Testis (tissue), 3 donors: ENCODE results near the gene PCSK5. TPM values are rescaled to one million over a fixed set of nuclear protein-coding genes. Genes with fewer than 3 reads are reported as not detected.

Experiments used
- DNase-seq: peaks from one replicate; pipeline ENCODE4 v3.0.0-alpha.2; 2019
- H3K27ac ChIP-seq, 2 donors: fragments of 200-600 bp; sonication (generic); one replicate each; pipeline ENCODE4 v1.5.1; 2019
- H3K27me3 ChIP-seq: fragments of 200-600 bp; sonication (generic); one replicate; pipeline ENCODE4 v1.5.1; 2019
- H3K36me3 ChIP-seq: fragments of 200-600 bp; sonication (generic); one replicate; pipeline ENCODE4 v1.5.1; 2017; ENCODE audit warnings: low read depth; ENCODE audit errors: missing control alignments
- H3K4me1 ChIP-seq: fragments of 200-600 bp; sonication (generic); one replicate; pipeline ENCODE4 v1.5.1; 2019
- H3K4me3 ChIP-seq, 2 donors: fragments of 200-600 bp; sonication (generic); one replicate each; pipeline ENCODE4 v1.5.1; 2017 to 2019
- H3K9me3 ChIP-seq: fragments of 200-600 bp; sonication (generic); one replicate; pipeline ENCODE4 v1.5.1; 2017
- POLR2A ChIP-seq: fragments of 450-650 bp; IDR thresholded peaks from one replicate; pipeline ENCODE4 v1.6.1; 2017; ENCODE audit warnings: antibody characterized with exemption, mild to moderate bottlenecking, moderate library complexity
- WGBS, 2 donors: methylation state at CpG; one replicate each; pipeline ENCODE4 v1.1.5; 2018; 5-methylcytosine and 5-hydroxymethylcytosine counted together
- intact Hi-C: fragments of 100-400 bp; cut with DNase I; formaldehyde crosslinking; loops from one replicate; pipeline ENCODE4 v1.15.1; 2023; ENCODE audit warnings: low total_unique reads
- polyA plus RNA-seq: library from polyadenylated mRNA; stranded (reverse); fragments of 350-450 nt; fragmentation: Illumina TruSeq; extraction: RNeasy Lipid Tissue Mini Kit (QIAGEN cat#74804); gene quantifications from one replicate; pipeline ENCODE4 v1.2.3, GENCODE V29; 2014; ENCODE audit warnings: low read depth, low replicate concordance; ENCODE audit not compliant: insufficient read depth
- total RNA-seq, 2 donors: library from RNA; depleted of rRNA; stranded (reverse); fragments of >200 nt; gene quantifications; one replicate each; pipeline ENCODE4 v1.2.3, GENCODE V29; 2016
- TF ChIP-seq, protein P1 (sequence below), 3 experiments: fragments of 450-650 bp in 2 of 3; fragments of 200-600 bp in 1 of 3; sonication (generic) in 1 of 3; IDR thresholded peaks; one replicate each; pipeline ENCODE4 v1.5.1; 2016 to 2019; ENCODE audit warnings: antibody characterized with exemption in 3 of 3, mild to moderate bottlenecking in 2 of 3, moderate library complexity in 1 of 3

The PCSK5 gene
- total and polyA plus RNA-seq, 3 donors from 2014 or later: 9.4 to 50.6 (median 27.5) TPM

DNA sequence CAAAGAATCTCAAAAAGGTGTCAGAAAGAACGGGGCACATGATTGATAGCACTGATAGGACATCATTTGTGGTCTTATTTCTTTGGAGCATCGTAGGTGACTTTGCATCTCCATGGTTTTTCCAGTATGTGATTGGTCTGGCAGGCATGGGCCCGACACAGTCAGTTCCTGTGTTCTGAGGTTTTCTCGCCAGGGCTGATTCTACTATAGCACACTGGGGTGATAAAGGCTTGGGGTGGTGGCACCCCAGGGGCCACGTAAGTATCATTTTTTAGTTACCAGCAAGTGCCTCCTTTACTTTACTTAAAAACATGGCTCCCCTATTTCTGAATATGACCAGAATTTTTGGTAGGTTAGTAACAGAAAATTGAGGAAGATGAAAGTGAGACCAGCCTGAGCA lies 301.0 kb downstream of the PCSK5 start:
- WGBS, 2 donors: 92 to 94% methylated on average over 5 of the region's 5 CpGs
- Histone ChIP-seq H3K4me3 (no peak overlapping the region), H3K27me3 (no peaks in the 10 kb centered on the region), H3K4me1 (no peaks in the 10 kb centered on the region), H3K9me3 (no peaks in the 10 kb centered on the region), H3K36me3 (no peaks in the 10 kb centered on the region), H3K27ac (no peak overlapping the region)
- DNase-seq: no peak
- intact Hi-C loops: no loop called here
- TF ChIP-seq, protein P1, sequence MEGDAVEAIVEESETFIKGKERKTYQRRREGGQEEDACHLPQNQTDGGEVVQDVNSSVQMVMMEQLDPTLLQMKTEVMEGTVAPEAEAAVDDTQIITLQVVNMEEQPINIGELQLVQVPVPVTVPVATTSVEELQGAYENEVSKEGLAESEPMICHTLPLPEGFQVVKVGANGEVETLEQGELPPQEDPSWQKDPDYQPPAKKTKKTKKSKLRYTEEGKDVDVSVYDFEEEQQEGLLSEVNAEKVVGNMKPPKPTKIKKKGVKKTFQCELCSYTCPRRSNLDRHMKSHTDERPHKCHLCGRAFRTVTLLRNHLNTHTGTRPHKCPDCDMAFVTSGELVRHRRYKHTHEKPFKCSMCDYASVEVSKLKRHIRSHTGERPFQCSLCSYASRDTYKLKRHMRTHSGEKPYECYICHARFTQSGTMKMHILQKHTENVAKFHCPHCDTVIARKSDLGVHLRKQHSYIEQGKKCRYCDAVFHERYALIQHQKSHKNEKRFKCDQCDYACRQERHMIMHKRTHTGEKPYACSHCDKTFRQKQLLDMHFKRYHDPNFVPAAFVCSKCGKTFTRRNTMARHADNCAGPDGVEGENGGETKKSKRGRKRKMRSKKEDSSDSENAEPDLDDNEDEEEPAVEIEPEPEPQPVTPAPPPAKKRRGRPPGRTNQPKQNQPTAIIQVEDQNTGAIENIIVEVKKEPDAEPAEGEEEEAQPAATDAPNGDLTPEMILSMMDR (IDR thresholded peaks at IDR 0.05): no peak
- no peak for TF ChIP-seq POLR2A

DNA sequence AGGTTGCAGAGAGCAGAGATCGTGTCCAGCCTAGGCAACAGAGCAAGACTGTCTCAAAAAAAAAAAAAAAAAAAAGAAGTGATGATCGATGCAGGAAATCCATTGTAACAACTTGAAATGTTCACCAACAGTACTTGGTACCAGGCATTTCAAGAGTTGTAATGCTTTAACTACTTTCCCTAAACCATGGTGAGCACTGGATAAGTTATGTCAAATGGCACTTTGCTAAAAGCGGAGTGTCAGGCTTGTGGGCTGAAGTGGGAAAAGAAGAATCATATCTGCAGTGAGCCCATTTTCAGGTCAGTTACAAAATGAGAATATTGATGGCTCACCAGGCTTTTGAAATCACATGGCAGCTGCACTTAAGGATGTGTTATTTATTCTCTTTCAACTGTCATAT lies 301.5 kb downstream of the PCSK5 start:
- Histone ChIP-seq H3K9me3 (no peaks in the 10 kb centered on the region), H3K27me3 (no peaks in the 10 kb centered on the region), H3K36me3 (no peaks in the 10 kb centered on the region), H3K4me1 (no peaks in the 10 kb centered on the region), H3K4me3 (no peak overlapping the region), H3K27ac (no peak overlapping the region)
- DNase-seq: no peak
- WGBS, 2 donors: 90 to 92% methylated on average over 3 of the region's 3 CpGs
- TF ChIP-seq POLR2A: no peak
- TF ChIP-seq, protein P1 (IDR thresholded peaks at IDR 0.05): no peak
- intact Hi-C loops: no loop called here

DNA sequence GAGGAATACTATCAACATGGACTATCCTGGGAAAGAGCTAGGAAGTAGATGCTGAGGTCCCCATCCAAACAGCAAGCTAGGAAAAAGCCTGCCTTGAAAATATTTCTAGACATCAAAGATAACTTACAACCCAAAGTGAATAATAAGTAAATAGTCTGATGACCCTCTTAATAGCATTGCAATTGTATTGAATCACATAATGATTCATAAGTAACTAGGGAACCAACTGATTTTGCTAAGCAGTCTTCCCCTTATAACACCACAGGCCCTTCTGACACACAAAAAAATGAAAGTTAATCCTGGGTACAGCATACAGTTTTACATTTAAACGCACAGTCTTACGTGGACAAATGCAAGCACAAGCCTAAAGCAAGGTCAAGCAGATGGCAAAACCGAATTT lies 304.4 kb downstream of the PCSK5 start:
- H3K27ac ChIP-seq: no peak overlapping the region
- WGBS, 2 donors: 85 to 90% methylated on average over 3 of the region's 3 CpGs
- H3K9me3 ChIP-seq: no peaks in the 10 kb centered on the region
- no peak for DNase-seq
- no peaks in the 10 kb centered on the region for H3K4me1 ChIP-seq
- no peaks in the 10 kb centered on the region for H3K36me3 ChIP-seq
- H3K4me3 ChIP-seq: no peak overlapping the region
- TF ChIP-seq, protein P1 (IDR thresholded peaks at IDR 0.05): no peak
- no peak for TF ChIP-seq POLR2A
- intact Hi-C loops: no loop called here
- no peaks in the 10 kb centered on the region for H3K27me3 ChIP-seq

DNA sequence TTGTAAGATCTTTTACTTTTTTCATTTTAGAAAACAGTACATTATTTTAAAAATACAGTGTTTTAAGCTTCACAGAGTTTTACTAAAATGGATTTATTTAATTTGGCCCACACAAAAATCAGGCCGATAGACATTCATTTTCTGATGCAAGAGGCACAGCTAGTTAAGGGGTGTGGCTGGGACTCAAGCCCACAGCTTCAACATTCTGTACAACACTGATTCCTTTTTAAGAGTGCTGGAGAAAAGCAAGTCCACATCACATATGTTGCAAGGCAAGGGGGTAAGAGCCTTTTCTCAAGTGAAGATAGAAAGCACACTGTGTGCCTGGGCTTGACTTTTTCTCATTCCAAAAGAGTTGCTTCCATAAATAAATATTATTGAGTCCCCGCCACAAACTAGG lies 307.9 kb downstream of the PCSK5 start:
- no peak for TF ChIP-seq POLR2A
- no peak overlapping the region for H3K4me3 ChIP-seq
- no peaks in the 10 kb centered on the region for H3K9me3 ChIP-seq
- no peak for DNase-seq
- WGBS, 2 donors: 41 to 60% methylated on average over 2 of the region's 2 CpGs
- H3K27ac ChIP-seq: no peak overlapping the region
- no peaks in the 10 kb centered on the region for H3K36me3 ChIP-seq
- H3K27me3 ChIP-seq: no peaks in the 10 kb centered on the region
- intact Hi-C loops: no loop called here
- no peaks in the 10 kb centered on the region for H3K4me1 ChIP-seq

DNA sequence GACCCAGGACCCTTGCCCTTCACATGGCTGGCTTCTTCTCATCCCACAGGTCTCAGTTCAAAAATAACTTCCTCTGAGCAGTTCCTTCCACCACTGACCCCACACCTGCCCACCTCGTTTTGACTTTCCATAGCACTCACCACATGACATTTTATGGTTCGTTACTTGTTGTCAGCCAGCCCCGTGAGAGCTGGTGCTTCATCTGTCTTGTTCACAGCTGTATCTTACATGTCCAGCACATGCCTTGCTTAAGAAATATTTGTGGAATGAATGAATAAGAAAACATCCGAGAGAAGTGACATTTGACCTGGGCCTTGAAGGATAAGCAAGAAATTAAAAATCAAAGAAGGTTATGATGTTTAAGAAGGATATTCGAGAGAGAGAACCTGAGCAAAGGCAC lies 309.8 kb downstream of the PCSK5 start:
- TF ChIP-seq, protein P1 (IDR thresholded peaks at IDR 0.05): no peak
- TF ChIP-seq POLR2A: no peak
- Histone ChIP-seq H3K4me3 (no peak overlapping the region), H3K27me3 (no peaks in the 10 kb centered on the region), H3K27ac (no peak overlapping the region), H3K36me3 (no peaks in the 10 kb centered on the region), H3K4me1 (peaks cover 3% of the 10 kb centered on the region), H3K9me3 (no peaks in the 10 kb centered on the region)
- no peak for DNase-seq
- intact Hi-C loops: no loop called here
- WGBS, 2 donors: 64 to 74% methylated on average over 5 of the region's 5 CpGs
